IPS-20b (cell line): ENCODE measurements around the gene LRP10.
A peak's percentile ranks its signal among the peaks of the same experiment; 100 is the strongest.

Experiments used
- H3K27ac ChIP-seq: one replicate; pipeline ENCODE4 v1.5.1; 2013; ENCODE audit warnings: low read length
- H3K27me3 ChIP-seq: 2 replicates; pipeline ENCODE4 v1.6.1; 2013; ENCODE audit warnings: mild to moderate bottlenecking, low read length, inconsistent platforms; ENCODE audit not compliant: insufficient read depth
- H3K36me3 ChIP-seq: 2 replicates; pipeline ENCODE4 v1.6.1; 2013; ENCODE audit warnings: low read depth, mild to moderate bottlenecking, inconsistent platforms, low read length, moderate library complexity; ENCODE audit not compliant: insufficient read depth
- H3K4me1 ChIP-seq: 2 replicates; pipeline ENCODE4 v1.6.1; 2013; ENCODE audit warnings: mild to moderate bottlenecking, control low read depth, inconsistent platforms, low read length, moderate library complexity; ENCODE audit not compliant: insufficient read depth
- H3K4me3 ChIP-seq: 2 replicates; pipeline ENCODE4 v1.5.1; 2013; ENCODE audit warnings: mild to moderate bottlenecking, low read length, inconsistent platforms
- H3K9ac ChIP-seq: 2 replicates; pipeline ENCODE4 v1.6.1; 2013; ENCODE audit warnings: low read depth, mild to moderate bottlenecking, inconsistent platforms, low read length, moderate library complexity
- H3K9me3 ChIP-seq: 2 replicates; pipeline ENCODE4 v1.6.1; 2013; ENCODE audit warnings: mild to moderate bottlenecking, low read depth, low read length, inconsistent platforms; ENCODE audit not compliant: insufficient read depth

Gene LRP10

DNA sequence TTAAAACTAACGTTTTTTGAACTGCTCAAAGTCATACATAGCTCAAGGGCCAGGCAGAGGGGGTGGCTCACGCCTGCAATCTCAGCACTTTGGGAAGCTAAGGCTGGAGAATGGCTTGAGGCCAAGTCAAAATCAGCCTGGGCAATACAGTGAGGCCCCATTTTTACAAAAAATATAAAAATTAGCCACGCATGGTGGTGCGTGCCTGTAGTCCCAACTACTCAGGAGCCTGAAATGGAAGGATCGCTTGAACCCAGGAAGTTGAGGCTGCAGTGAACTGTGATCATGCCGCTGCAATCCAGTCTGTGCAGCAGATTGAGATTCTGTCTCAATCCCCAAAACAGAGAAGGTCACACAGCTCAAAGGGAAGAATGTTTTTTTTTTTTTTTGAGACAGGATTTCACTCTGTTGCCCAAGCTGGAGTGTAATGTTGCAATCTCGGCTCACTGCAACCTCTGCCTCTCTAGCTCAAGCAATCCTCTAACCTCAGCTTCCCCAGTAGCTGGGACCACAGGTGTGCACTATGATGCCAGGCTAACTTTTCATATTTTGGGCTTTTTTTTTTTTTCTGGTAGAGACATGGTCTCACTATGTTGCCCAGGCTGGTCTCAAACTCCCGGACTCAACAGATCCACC is 44.5 kb downstream of the LRP10 start:
- Histone ChIP-seq H3K4me3 (no peak overlapping the region), H3K9me3 (no peaks in the 10 kb centered on the region), H3K36me3 (peaks cover 39% of the 10 kb centered on the region), H3K9ac (no peak overlapping the region), H3K27ac (no peak overlapping the region), H3K4me1 (peaks cover 6% of the 10 kb centered on the region), H3K27me3 (no peaks in the 10 kb centered on the region)

DNA sequence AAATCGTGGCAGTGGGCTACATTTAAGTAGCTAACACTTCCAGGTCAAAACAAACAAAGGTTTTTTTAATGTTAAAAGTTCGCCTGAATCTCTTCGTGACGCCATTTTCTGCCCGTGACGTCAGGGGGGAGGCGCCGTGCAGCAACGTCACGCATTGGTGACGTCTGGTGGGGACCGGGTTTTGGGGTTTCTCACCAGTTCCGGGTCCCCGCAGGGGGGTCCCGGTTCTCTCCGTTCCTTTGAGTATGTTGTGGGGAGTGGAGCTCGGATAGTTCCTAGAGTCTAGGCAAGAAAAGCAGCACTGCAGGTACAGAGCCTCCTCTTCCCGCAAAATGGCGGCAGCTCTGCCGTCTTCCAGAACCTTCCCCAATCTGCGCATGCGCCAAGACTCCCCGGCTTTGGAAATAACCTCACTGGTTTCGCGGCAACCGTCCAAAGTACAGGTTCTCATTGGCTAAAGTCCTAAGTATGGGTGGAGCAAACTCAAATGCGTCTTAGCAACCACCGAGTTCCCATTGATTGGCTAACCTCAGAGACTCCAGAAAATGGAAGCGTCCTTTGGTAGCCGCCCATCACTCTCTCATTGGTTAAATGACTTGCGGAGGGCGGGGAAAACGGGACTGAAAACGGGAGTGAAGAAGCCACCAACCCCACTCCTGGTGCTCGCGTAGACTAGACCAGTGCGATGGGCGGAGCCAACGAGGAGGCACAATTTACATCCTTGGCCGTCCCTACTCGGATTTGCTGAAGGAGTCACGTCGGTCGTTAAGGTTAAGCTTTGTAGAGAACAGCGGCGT is 47.5 kb downstream of the LRP10 start, which contains the start of gene RBM23:
Gene RBM23, minus strand, starts transcription at position 346 of the 797 bp plus-strand sequence.
- Histone ChIP-seq H3K27ac (peak within 1 kb of the TSS; percentile 90), H3K27me3 (no peaks in the 10 kb centered on the region), H3K4me3 (peak within 1 kb of the TSS; percentile 96), H3K4me1 (peaks cover 6% of the 10 kb centered on the region), H3K9ac (peak within 1 kb of the TSS; percentile 92), H3K36me3 (peaks cover 58% of the 10 kb centered on the region), H3K9me3 (no peaks in the 10 kb centered on the region)

DNA sequence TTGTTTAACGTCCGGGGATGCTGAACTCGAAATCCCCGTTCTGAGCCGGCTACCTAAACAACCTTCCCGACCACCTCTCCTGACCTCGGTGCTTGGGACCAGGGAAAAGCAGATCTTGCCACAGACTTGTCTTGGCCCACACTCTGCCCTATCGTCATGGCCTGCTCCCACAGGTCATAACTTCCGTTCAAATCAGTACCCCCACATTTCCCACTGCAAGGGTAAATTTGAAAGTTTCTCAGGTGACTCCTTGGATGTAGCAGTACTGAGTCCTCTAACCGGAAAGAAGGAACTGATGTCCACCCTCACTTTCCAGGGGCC is 48.0 kb downstream of the LRP10 start:
- Histone ChIP-seq H3K9me3 (no peaks in the 10 kb centered on the region), H3K9ac (peak overlapping the region; percentile 79; the same call in 1 of the 2 replicates), H3K4me1 (peaks cover 6% of the 10 kb centered on the region), H3K4me3 (peak overlapping the region; percentile 70), H3K27me3 (no peaks in the 10 kb centered on the region), H3K27ac (peak overlapping the region; percentile 82), H3K36me3 (peaks cover 63% of the 10 kb centered on the region)

DNA sequence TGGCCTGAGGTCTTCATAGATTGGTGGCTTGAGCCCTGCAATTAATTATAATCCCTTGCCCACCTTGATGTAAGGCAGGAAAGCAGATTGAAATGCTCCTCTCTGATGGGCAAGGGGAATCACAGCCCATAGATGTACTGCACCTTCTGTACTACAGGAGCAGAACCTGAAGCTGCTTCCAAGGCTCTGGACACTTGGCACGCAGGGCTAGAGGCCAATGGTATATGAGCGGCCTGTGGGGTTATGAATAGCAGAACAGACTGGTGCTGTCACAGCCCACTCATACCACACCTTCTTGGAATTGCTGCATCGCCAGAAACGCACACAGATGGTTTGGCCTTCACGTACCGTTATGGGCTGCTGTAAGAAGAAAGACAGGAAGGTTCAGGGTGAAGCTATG is 49.2 kb downstream of the LRP10 start:
- no peak overlapping the region for H3K27ac ChIP-seq
- H3K9me3 ChIP-seq, result no peaks in the 10 kb centered on the region
- peaks cover 6% of the 10 kb centered on the region for H3K4me1 ChIP-seq
- H3K27me3 ChIP-seq, result no peaks in the 10 kb centered on the region
- H3K4me3 ChIP-seq, result no peak overlapping the region
- H3K36me3 ChIP-seq, result peaks cover 75% of the 10 kb centered on the region
- no peak overlapping the region for H3K9ac ChIP-seq

DNA sequence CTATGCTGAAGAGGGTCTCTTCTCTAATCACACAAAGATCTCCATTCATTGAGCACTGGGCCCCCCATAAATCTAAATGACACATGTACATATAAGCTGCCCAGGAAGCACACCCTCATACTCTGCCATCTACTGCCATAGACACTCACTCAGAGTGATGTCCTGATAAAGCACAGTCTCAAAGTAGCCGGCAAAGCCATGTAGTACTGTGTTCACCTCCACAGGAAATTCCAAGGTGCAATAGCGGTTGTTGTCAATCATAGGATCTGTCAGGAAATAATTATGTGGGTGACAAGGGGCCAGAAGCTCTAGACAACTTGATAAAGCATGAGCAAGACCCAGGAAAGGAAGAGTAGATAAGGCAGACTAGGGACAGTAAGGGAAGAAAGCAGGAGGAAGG is 50.8 kb downstream of the LRP10 start:
- no peaks in the 10 kb centered on the region for H3K9me3 ChIP-seq
- no peak overlapping the region for H3K27ac ChIP-seq
- H3K4me1 ChIP-seq, result peaks cover 6% of the 10 kb centered on the region
- no peaks in the 10 kb centered on the region for H3K27me3 ChIP-seq
- no peak overlapping the region for H3K9ac ChIP-seq
- no peak overlapping the region for H3K4me3 ChIP-seq
- H3K36me3 ChIP-seq, result peaks cover 76% of the 10 kb centered on the region

DNA sequence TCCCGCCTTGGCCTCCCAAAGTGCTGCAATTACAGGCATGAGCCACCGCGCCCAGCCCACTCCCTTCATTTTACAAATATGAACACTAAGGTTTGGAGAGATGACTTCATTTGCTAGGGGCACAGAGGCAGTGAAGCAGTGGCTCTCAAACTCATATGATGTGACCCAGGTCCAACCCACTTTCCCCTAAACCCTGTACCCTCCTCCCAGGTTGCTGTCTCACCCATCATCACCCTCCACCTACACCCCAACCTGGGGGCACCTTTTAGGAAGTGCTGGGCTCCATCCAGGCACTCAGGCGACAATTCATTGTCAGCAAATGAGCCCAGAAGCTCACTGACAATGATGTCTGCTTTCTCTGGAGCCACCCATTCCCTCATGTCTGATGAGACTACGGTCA is 52.2 kb downstream of the LRP10 start:
- Histone ChIP-seq H3K36me3 (peaks cover 77% of the 10 kb centered on the region), H3K4me3 (no peak overlapping the region), H3K27ac (no peak overlapping the region), H3K9ac (no peak overlapping the region), H3K9me3 (no peaks in the 10 kb centered on the region), H3K4me1 (peaks cover 6% of the 10 kb centered on the region), H3K27me3 (no peaks in the 10 kb centered on the region)

DNA sequence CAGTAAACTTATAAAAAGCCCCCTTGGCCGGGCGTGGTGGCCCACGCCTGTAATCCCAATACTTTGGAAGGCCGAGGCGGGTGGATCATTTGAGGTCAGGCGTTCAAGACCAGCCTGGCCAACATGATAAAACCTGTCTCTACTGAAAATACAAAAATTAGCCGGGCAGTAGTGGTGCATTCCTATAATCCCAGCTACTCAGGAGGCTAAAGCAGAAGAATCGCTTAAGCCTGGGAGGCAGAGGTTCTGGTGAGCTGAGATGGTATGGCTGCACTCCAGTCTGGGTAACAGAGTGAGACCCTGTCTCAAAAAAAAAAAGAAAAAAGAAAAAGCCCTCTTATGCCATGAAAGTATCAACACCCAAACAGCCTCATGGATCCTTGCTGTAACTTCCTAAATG is 54.0 kb downstream of the LRP10 start:
- no peaks in the 10 kb centered on the region for H3K9me3 ChIP-seq
- H3K4me3 ChIP-seq, result no peak overlapping the region
- H3K9ac ChIP-seq, result no peak overlapping the region
- peaks cover 68% of the 10 kb centered on the region for H3K36me3 ChIP-seq
- no peaks in the 10 kb centered on the region for H3K27me3 ChIP-seq
- H3K4me1 ChIP-seq, result no peaks in the 10 kb centered on the region
- no peak overlapping the region for H3K27ac ChIP-seq

DNA sequence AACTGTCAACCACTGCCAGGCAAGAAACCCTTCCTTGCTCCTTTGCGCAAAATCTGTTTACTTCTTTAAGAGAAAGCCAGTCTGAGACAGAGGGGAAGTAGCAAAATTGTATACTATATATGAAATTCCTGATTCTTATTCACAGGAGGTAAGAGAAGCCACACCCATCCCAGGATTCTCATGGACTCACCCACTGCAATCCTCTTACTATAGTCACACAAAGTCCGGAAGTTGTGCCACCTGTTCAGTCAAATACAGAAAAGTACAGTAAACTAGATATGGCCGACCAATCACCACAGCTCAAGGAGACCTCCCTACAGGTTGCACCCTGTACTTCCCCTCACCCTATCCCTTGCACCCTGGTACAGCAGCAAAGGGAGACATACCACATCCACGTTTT is 54.8 kb downstream of the LRP10 start:
- no peak overlapping the region for H3K27ac ChIP-seq
- no peaks in the 10 kb centered on the region for H3K4me1 ChIP-seq
- H3K36me3 ChIP-seq, result peaks cover 60% of the 10 kb centered on the region

DNA sequence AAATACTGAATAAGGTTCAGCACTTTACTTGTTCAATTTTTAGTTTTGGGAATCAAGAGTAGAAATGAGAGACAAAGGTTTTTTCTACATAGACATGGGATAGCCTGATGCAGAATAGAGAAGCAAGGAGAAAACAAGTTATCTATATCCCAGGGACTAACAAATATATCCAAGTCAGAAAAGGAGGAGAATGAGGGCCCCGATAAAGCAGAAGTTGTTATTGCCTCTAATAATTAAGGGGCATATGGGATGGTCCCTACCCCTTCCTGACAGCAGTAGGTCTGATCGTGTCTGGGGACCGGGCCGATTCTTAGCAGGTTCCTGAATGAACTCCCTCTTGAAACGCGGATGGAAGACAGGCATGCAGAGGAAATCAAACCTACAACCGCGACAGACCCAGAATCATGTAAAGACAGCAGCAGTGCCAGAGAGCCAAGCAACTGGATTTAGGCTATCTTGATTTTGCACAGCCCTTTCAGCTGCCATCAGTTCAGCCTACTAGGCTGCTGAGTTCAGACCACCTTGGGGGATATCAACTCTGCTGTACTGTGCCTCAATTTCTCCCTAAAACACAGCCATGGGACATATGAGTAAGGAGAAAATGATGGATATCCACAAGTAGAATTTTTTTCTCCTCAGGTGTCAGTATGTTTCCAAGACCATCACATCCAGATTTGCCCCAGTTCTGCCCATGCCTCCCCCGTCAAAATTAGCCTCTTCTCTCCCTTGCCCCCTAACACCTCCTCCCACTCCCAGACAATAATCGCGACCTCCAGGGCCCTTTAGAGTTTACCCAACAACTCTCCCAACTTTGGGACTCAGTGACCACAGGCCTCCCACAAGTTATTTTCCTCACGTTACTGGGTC is 56.9 kb downstream of the LRP10 start:
- Histone ChIP-seq H3K4me3 (peak overlapping the region; percentile 94), H3K9ac (peak overlapping the region; percentile 90), H3K36me3 (peaks cover 40% of the 10 kb centered on the region), H3K27me3 (no peaks in the 10 kb centered on the region), H3K9me3 (no peaks in the 10 kb centered on the region), H3K4me1 (no peaks in the 10 kb centered on the region), H3K27ac (peak overlapping the region; percentile 65)

More for the DNA sequence above, 54.8 kb downstream of the LRP10 start:
- no peaks in the 10 kb centered on the region for H3K9me3 ChIP-seq
- no peak overlapping the region for H3K9ac ChIP-seq
- H3K4me3 ChIP-seq, result no peak overlapping the region
- no peaks in the 10 kb centered on the region for H3K27me3 ChIP-seq

DNA sequence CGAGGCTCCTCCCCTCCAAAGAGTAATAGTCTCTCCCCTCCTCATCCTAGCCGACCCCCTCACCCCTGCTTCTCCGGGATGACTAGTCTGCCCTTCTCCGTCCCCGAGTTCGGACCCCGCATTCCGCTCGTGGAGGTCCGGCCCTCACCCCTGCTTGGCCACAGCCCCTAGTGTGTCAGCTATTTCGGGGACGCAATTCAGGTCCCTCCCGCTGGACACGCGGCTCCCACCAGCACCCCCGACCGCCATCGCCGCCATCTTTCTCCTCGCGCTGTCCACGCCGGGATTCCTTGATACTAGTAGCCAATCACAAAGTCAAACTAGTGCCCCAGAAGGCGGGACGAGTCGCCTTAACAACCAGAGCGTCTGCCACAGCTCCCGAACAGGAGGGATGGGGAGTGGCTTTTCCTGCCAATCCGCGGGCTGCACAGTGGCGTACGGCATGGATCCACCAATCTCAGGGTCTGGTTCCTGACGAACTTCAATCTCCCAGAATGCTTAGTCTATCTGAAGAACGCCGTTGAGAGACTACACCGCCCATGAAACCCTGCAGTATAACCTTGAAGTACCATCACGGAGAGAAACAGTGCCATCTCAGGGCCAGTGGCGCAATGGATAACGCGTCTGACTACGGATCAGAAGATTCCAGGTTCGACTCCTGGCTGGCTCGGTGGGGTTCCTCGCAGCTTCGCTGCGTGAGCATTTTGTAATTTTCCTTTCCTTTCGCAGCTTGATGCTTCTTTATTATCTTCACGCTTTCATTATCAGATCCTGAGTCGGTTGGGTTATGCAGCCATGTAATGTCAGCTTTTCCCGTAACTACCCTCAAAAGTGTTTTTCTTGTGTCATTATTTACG is 57.8 kb downstream of the LRP10 start, which contains the start of gene PRMT5:
Gene PRMT5, minus strand, starts transcription at position 273 of the 857 bp plus-strand sequence. Its CDS starts 15 bp downstream, at position 258.
- Histone ChIP-seq H3K4me1 (no peaks in the 10 kb centered on the region), H3K27ac (peak within 1 kb of the TSS; percentile 65), H3K9me3 (no peaks in the 10 kb centered on the region), H3K36me3 (peaks cover 32% of the 10 kb centered on the region), H3K27me3 (no peaks in the 10 kb centered on the region), H3K9ac (peak within 1 kb of the TSS; percentile 90), H3K4me3 (peak within 1 kb of the TSS; percentile 94)

DNA sequence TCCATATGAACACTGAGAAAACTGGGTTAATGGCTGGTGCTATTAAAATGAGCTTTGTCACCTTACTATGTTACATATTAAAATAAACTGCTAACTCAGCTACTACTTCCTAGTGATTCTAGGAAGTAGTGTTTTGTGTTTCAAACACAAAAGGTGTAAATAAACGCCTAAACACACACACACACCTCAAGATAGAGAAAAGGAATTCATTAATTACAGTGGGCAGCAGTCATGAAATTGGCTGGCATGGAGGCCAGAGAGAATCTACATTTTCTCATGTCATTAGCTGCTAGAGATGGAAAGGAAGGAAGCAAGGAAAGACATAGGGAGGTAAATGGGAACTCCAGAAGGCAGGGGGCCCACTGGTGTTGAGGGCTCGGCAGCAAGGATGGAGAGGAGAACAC is 58.4 kb downstream of the LRP10 start:
- Histone ChIP-seq H3K27ac (peak overlapping the region; percentile 44), H3K4me1 (no peaks in the 10 kb centered on the region)

More for the DNA sequence above, 58.4 kb downstream of the LRP10 start:
- H3K27me3 ChIP-seq, result no peaks in the 10 kb centered on the region
- H3K9me3 ChIP-seq, result no peaks in the 10 kb centered on the region
- H3K9ac ChIP-seq, result peak overlapping the region; percentile 78; the same call in 1 of the 2 replicates
- H3K4me3 ChIP-seq, result peak overlapping the region; percentile 94
- H3K36me3 ChIP-seq, result peaks cover 25% of the 10 kb centered on the region
